Peyer's patch (tissue), 4 donors: ENCODE measurements around the gene NUDT16L1.

ENCODE experiments used
- CTCF ChIP-seq, 6 experiments: fragments of 450-650 bp in 4 of 6; fragments of 200-600 bp in 2 of 6; sonication (generic) in 1 of 6; IDR thresholded peaks; one replicate each; pipeline ENCODE4 v1.5.1; 2017 to 2019; ENCODE audit warnings: antibody characterized with exemption in 6 of 6, mild to moderate bottlenecking in 3 of 6, moderate library complexity in 1 of 6
- POLR2A ChIP-seq, 2 donors: fragments of 450-650 bp; IDR thresholded peaks; one replicate each; pipeline ENCODE4 v1.5.1; 2017; ENCODE audit warnings: antibody characterized with exemption in 2 of 2, mild to moderate bottlenecking in 2 of 2, moderate library complexity in 2 of 2

DNA sequence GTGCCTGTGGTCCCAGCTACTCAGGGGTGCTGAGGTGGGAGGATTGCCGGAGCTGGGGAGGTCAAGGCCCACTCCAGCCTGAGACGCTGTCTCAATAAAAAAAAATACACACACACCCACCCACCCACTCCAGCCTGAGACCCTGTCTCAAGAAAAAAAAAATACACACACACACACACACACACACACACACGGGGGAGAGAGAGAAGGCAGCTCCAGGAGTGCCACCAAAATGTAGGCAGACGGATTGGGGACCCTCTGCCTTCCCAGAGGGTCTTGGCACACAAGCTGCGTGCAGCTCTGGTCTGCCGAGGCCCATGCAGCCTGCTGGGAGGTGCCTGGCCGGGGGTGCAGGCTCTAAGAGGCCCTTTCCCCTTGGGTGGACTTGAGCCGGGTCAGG lies 5.9 kb upstream of the NUDT16L1 start:
- TF ChIP-seq POLR2A (IDR thresholded peaks at IDR 0.05) (no peak), CTCF (IDR thresholded peaks at IDR 0.05) (no peak)
